Uterus (tissue), 2 donors: Measurements from ENCODE around the gene CGNL1.

Experiments
- CTCF ChIP-seq, 4 experiments: fragments of 200-600 bp in 2 of 4; fragments of 450-650 bp in 2 of 4; sonication (generic) in 2 of 4; IDR thresholded peaks; one replicate each; pipeline ENCODE4 v1.5.1; 2016 to 2019; ENCODE audit warnings: antibody characterized with exemption in 4 of 4, mild to moderate bottlenecking in 2 of 4, moderate library complexity in 1 of 4
- POLR2A ChIP-seq, 2 donors: fragments of 450-650 bp; IDR thresholded peaks; one replicate each; pipeline ENCODE4 v1.6.1; 2016; ENCODE audit warnings: antibody characterized with exemption in 2 of 2, mild to moderate bottlenecking in 1 of 2, moderate library complexity in 1 of 2

GRCh38 chr15:57386976-57387375 is 10.7 kb downstream of the CGNL1 start:
- TF ChIP-seq CTCF (IDR thresholded peaks at IDR 0.05) (no peak), POLR2A (IDR thresholded peaks at IDR 0.05) (no peak)
